ENCODE measurements around the gene AAGAB.
A peak's percentile ranks its signal among the peaks of the same experiment; 100 is the strongest.
"Not testable (repeated sequence)": the region's sequence is repeated elsewhere in the genome, so short reads cannot be mapped to it uniquely, and the experiment has no call there.

AAGAB gene

GRCh38 chr15:67253549-67254237 is 768 bp downstream of the AAGAB start:
- no peak for DNase-seq (ENCODE audit: low spot score)

- DNase-seq (ENCODE audit: low spot score): no peak
Observed at GRCh38 chr15:67253101-67253500, 1.4 kb downstream of the AAGAB start.

- no peak for DNase-seq (ENCODE audit: low spot score)
Observed at GRCh38 chr15:67251318-67251717, 3.1 kb downstream of the AAGAB start.

GRCh38 chr15:67249830-67250229 is 4.6 kb downstream of the AAGAB start:
- DNase-seq (ENCODE audit: low spot score): no peak

- DNase-seq (ENCODE audit: low spot score): no peak
Observed at GRCh38 chr15:67248011-67248505, 6.4 kb downstream of the AAGAB start.

GRCh38 chr15:67246606-67247005 is 7.9 kb downstream of the AAGAB start:
- not testable (repeated sequence) for DNase-seq (ENCODE audit: low spot score)

- DNase-seq (ENCODE audit: low spot score): no peak
Observed at GRCh38 chr15:67244971-67245478, 9.4 kb downstream of the AAGAB start.

GRCh38 chr15:67242708-67243111 is 11.8 kb downstream of the AAGAB start:
- DNase-seq (ENCODE audit: low spot score): no peak

GRCh38 chr15:67241132-67241855 is 13.2 kb downstream of the AAGAB start:
- DNase-seq (ENCODE audit: low spot score): no peak

GRCh38 chr15:67240235-67241131 is 14.0 kb downstream of the AAGAB start:
- DNase-seq (ENCODE audit: low spot score): peak; percentile 44

- DNase-seq (ENCODE audit: low spot score): no peak
Observed at GRCh38 chr15:67232591-67232990, 21.9 kb downstream of the AAGAB start.

- no peak for DNase-seq (ENCODE audit: low spot score)
Observed at GRCh38 chr15:67230504-67230903, 24.0 kb downstream of the AAGAB start.

- no peak for DNase-seq (ENCODE audit: low spot score)
Observed at GRCh38 chr15:67228286-67228685, 26.2 kb downstream of the AAGAB start.

GRCh38 chr15:67227846-67228245 is 26.6 kb downstream of the AAGAB start:
- DNase-seq (ENCODE audit: low spot score): no peak

- no peak for DNase-seq (ENCODE audit: low spot score)
Observed at GRCh38 chr15:67227431-67227830, 27.0 kb downstream of the AAGAB start.

GRCh38 chr15:67225336-67225735 is 29.1 kb downstream of the AAGAB start:
- DNase-seq (ENCODE audit: low spot score): no peak

GRCh38 chr15:67224889-67225288 is 29.6 kb downstream of the AAGAB start:
- DNase-seq (ENCODE audit: low spot score): no peak

- DNase-seq (ENCODE audit: low spot score): no peak
Observed at GRCh38 chr15:67219288-67219687, 35.2 kb downstream of the AAGAB start.

- no peak for DNase-seq (ENCODE audit: low spot score)
Observed at GRCh38 chr15:67218428-67218827, 36.0 kb downstream of the AAGAB start.

- no peak for DNase-seq (ENCODE audit: low spot score)
Observed at GRCh38 chr15:67216859-67217258, 37.6 kb downstream of the AAGAB start.

- no peak for DNase-seq (ENCODE audit: low spot score)
Observed at GRCh38 chr15:67215102-67215501, 39.4 kb downstream of the AAGAB start.

- DNase-seq (ENCODE audit: low spot score): no peak
Observed at GRCh38 chr15:67212684-67213367, 41.6 kb downstream of the AAGAB start.

Measured in cerebellar cortex (tissue), 1 donor.